HG02678 (cell line): ENCODE results near the gene RGS11.
"Not testable (repeated sequence)": the region's sequence is repeated elsewhere in the genome, so short reads cannot be mapped to it uniquely, and the experiment has no call there.

Experiments used
- ATAC-seq: cut with Tn5 transposase; IDR thresholded peaks from one replicate; pipeline ENCODE4 v1.9.1; 2021; ENCODE audit warnings: mild to moderate bottlenecking, moderate library complexity; ENCODE audit not compliant: unreplicated experiment

RGS11 gene

GRCh38 chr16:234468-235305, 41.1 kb downstream of the RGS11 start, which contains the start of gene FAM234A:
Gene FAM234A (plus strand): TSS chr16:234821. CDS start chr16:254414, 19,593 bp downstream.
- ATAC-seq, result peak; percentile 83

- ATAC-seq, result no peak
Measured at GRCh38 chr16:230949-231348, 44.8 kb downstream of the RGS11 start.

- ATAC-seq, result not testable (repeated sequence)
Measured at GRCh38 chr16:230351-230750, 45.4 kb downstream of the RGS11 start.

GRCh38 chr16:229731-230281, 45.9 kb downstream of the RGS11 start:
- no peak for ATAC-seq

GRCh38 chr16:228852-229730, 46.7 kb downstream of the RGS11 start, which contains the start of gene LUC7L:
Gene LUC7L (minus strand): TSS chr16:229449. CDS start chr16:229339, 110 bp downstream.
- peak; percentile 86 for ATAC-seq

- peak; percentile 2 for ATAC-seq
Measured at GRCh38 chr16:228151-228851, 47.4 kb downstream of the RGS11 start.

GRCh38 chr16:220021-220420, 55.7 kb downstream of the RGS11 start:
- ATAC-seq, result no peak
